IMR-90 (cell line): Measurements from ENCODE around the gene PTPRG. TPM values are rescaled to one million over a fixed set of nuclear protein-coding genes. Genes with fewer than 3 reads are reported as not detected.

Experiments
- ATAC-seq: fragments of 200-7000 bp; cut with Tn5 transposase; 2 replicates; pipeline ENCODE4 v1.9.1; 2020; ENCODE audit warnings: low read depth, mild to moderate bottlenecking, moderate library complexity
- BruUV-seq: library from RNA; stranded (reverse); fragments of 400-500 nt; replicated peaks from 2 replicates; lab custom pipeline; 2021; lab: Mats Ljungman, UMichigan
- CTCF ChIA-PET: fragments of 300-600 bp; formaldehyde crosslinking; extraction: SDS; loops from one replicate; lab custom pipeline; 2021; ENCODE audit warnings: antibody characterized with exemption; lab: Yijun Ruan, JAX
- POLR2A ChIA-PET: fragments of 300-600 bp; sonication (Branson Sonifier 250); formaldehyde crosslinking; loops from one replicate; lab custom pipeline; 2022; ENCODE audit warnings: antibody characterized with exemption; ENCODE audit not compliant: unreplicated experiment; lab: Charles Lee
- DNase-seq: peaks from one replicate; pipeline ENCODE4 v3.0.0; 2013
- H2AFZ ChIP-seq: replicated peaks from 2 replicates; pipeline ENCODE3; 2013; ENCODE audit warnings: low read length, mild to moderate bottlenecking; ENCODE audit not compliant: poor library complexity
- H2AK5ac ChIP-seq: 2 replicates; pipeline ENCODE4 v1.6.1; 2013; ENCODE audit warnings: low read depth, low read length, inconsistent platforms
- H2AK9ac ChIP-seq: replicated peaks from 2 replicates; pipeline ENCODE3; 2013; ENCODE audit warnings: mild to moderate bottlenecking, low read depth, low read length, moderate library complexity; ENCODE audit not compliant: poor library complexity
- H2BK120ac ChIP-seq: 2 replicates; pipeline ENCODE4 v1.6.1; 2013; ENCODE audit warnings: low read depth, low read length, inconsistent platforms
- H2BK15ac ChIP-seq: 3 replicates; pipeline ENCODE4 v1.6.1; 2013; ENCODE audit warnings: low read depth, low read length, inconsistent platforms
- H2BK20ac ChIP-seq: 2 replicates; pipeline ENCODE4 v1.6.1; 2013; ENCODE audit warnings: low read depth, mild to moderate bottlenecking, inconsistent platforms, low read length, moderate library complexity
- H2BK5ac ChIP-seq: 2 replicates; pipeline ENCODE4 v1.6.1; 2013; ENCODE audit warnings: mild to moderate bottlenecking, low read depth, low read length, inconsistent platforms; ENCODE audit not compliant: poor library complexity, severe bottlenecking
- H3K14ac ChIP-seq: replicated peaks from 2 replicates; pipeline ENCODE4 v1.6.1; 2013; ENCODE audit warnings: low read depth, low read length, inconsistent platforms
- H3K18ac ChIP-seq: 2 replicates; pipeline ENCODE4 v1.6.1; 2013; ENCODE audit warnings: low read depth, low read length, control low read depth
- H3K23ac ChIP-seq: 2 replicates; pipeline ENCODE4 v1.6.1; 2013; ENCODE audit warnings: low read depth, low read length, inconsistent platforms
- H3K27ac ChIP-seq: 2 replicates; pipeline ENCODE4 v1.5.1; 2013; ENCODE audit warnings: mild to moderate bottlenecking, control low read depth, low read length; ENCODE audit not compliant: insufficient read depth
- H3K27me3 ChIP-seq: 2 replicates; pipeline ENCODE4 v1.6.1; 2013; ENCODE audit warnings: low read length; ENCODE audit not compliant: control insufficient read depth, insufficient read depth
- H3K36me3 ChIP-seq: 2 replicates; pipeline ENCODE4 v1.6.1; 2013; ENCODE audit warnings: low read length, mixed read lengths; ENCODE audit not compliant: control insufficient read depth, insufficient read depth
- H3K4ac ChIP-seq: 2 replicates; pipeline ENCODE4 v1.6.1; 2013; ENCODE audit warnings: low read depth, low read length, inconsistent platforms
- H3K4me1 ChIP-seq: 2 replicates; pipeline ENCODE4 v1.6.1; 2013; ENCODE audit warnings: low read length, mixed read lengths; ENCODE audit not compliant: control insufficient read depth, insufficient read depth
- H3K4me2 ChIP-seq: 2 replicates; pipeline ENCODE4 v1.6.1; 2013; ENCODE audit warnings: low read depth, mild to moderate bottlenecking, control low read depth, low read length, moderate library complexity
- H3K4me3 ChIP-seq: 2 replicates; pipeline ENCODE4 v1.5.1; 2013; ENCODE audit warnings: low read depth, mild to moderate bottlenecking, control low read depth, low read length, moderate library complexity; ENCODE audit not compliant: insufficient read depth
- H3K56ac ChIP-seq: 2 replicates; pipeline ENCODE4 v1.6.1; 2013; ENCODE audit warnings: low read length, inconsistent platforms; ENCODE audit not compliant: insufficient read depth; ENCODE audit errors: extremely low read depth
- H3K79me1 ChIP-seq, 2 experiments: 2 replicates each; pipeline ENCODE4 v1.6.1; 2013; ENCODE audit warnings: low read length in 2 of 2, inconsistent platforms in 1 of 2, low read depth in 1 of 2
- H3K9ac ChIP-seq: 2 replicates; pipeline ENCODE4 v1.6.1; 2013; ENCODE audit warnings: low read depth, low read length, control low read depth
- H3K9me1 ChIP-seq: 2 replicates; pipeline ENCODE4 v1.6.1; 2013; ENCODE audit warnings: low read length, inconsistent platforms; ENCODE audit not compliant: insufficient read depth
- H3K9me3 ChIP-seq: 2 replicates; pipeline ENCODE4 v1.6.1; 2013; ENCODE audit warnings: low read length; ENCODE audit not compliant: control insufficient read depth, insufficient read depth
- H4K20me1 ChIP-seq: 2 replicates; pipeline ENCODE4 v1.6.1; 2013; ENCODE audit warnings: low read length, inconsistent platforms; ENCODE audit not compliant: insufficient read depth
- H4K5ac ChIP-seq: 2 replicates; pipeline ENCODE4 v1.6.1; 2013; ENCODE audit warnings: mild to moderate bottlenecking, low read depth, low read length, control low read depth
- H4K8ac ChIP-seq, 2 experiments: 2 replicates each; pipeline ENCODE4 v1.6.1; 2013; ENCODE audit warnings: low read depth in 2 of 2, low read length in 2 of 2, control low read depth in 1 of 2, inconsistent platforms in 1 of 2
- H4K91ac ChIP-seq: 2 replicates; pipeline ENCODE4 v1.6.1; 2013; ENCODE audit warnings: low read depth, low read length, inconsistent platforms; ENCODE audit not compliant: insufficient read depth
- BHLHE40 ChIP-seq: fragments of 150-350 bp; IDR thresholded peaks from 2 replicates; pipeline ENCODE4 v1.6.1; 2016; ENCODE audit warnings: mild to moderate bottlenecking, low read depth, low read length
- CEBPB ChIP-seq: IDR thresholded peaks from 2 replicates; pipeline ENCODE4 v1.6.1; 2012; ENCODE audit warnings: low read depth, low read length, improper control_type of control experiment
- FOS ChIP-seq: fragments of 150-350 bp; IDR thresholded peaks from 2 replicates; pipeline ENCODE4 v1.6.1; 2016; ENCODE audit warnings: low read depth, low read length
- MAFK ChIP-seq: IDR thresholded peaks from 2 replicates; pipeline ENCODE4 v1.6.1; 2012; ENCODE audit warnings: low read depth, low read length, improper control_type of control experiment
- NFE2L2 ChIP-seq: fragments of 150-350 bp; IDR thresholded peaks from 2 replicates; pipeline ENCODE4 v1.6.1; 2016; ENCODE audit warnings: low read depth, mild to moderate bottlenecking, low read length
- RAD21 ChIP-seq: IDR thresholded peaks from 2 replicates; pipeline ENCODE4 v1.6.1; 2012; ENCODE audit warnings: low read length, improper control_type of control experiment
- RCOR1 ChIP-seq: IDR thresholded peaks from 2 replicates; pipeline ENCODE4 v1.6.1; 2012; ENCODE audit warnings: mild to moderate bottlenecking, low read length, improper control_type of control experiment; ENCODE audit not compliant: insufficient replicate concordance
- SMC3 ChIP-seq: fragments of 150-350 bp; IDR thresholded peaks from 2 replicates; pipeline ENCODE4 v1.6.1; 2016; ENCODE audit warnings: low read depth, mild to moderate bottlenecking, antibody characterized with exemption, low read length, moderate library complexity
- WGBS, 2 experiments: methylation state at CpG; one replicate each; pipeline versions ENCODE4 v1.1.5 to v1.1.7; 2013; ENCODE audit warnings: missing lambda C conversion rate in 2 of 2; ENCODE audit not compliant: insufficient read length in 1 of 2; ENCODE audit errors: extremely low coverage in 2 of 2; 5-methylcytosine and 5-hydroxymethylcytosine counted together
- dilution Hi-C: fragments of 300-500 bp; cut with HindIII; formaldehyde crosslinking; loops from one replicate; pipeline ENCODE4 v1.14.3; 2018; ENCODE audit warnings: low sequenced_read_pairs; ENCODE audit not compliant: unreplicated experiment
- in situ Hi-C: fragments of 300-500 bp; cut with MboI; formaldehyde crosslinking; loops from 3 replicates; pipeline ENCODE4 v1.14.3; 2019; ENCODE audit warnings: low sequenced_read_pairs, inconsistent platforms, mixed read lengths
- intact Hi-C: fragments of 100-400 bp; cut with micrococcal nuclease; formaldehyde crosslinking; loops from 2 replicates; pipeline ENCODE4 v1.10.0; 2022
- polyA plus RNA-seq, 3 experiments: library from polyadenylated mRNA; depleted of rRNA; stranded (reverse); fragments of >200 nt; gene quantifications; 2 replicates each; pipeline ENCODE4 v1.2.3, GENCODE V29; 2012; ENCODE audit warnings: low replicate concordance in 1 of 3
- total RNA-seq: library from RNA; depleted of rRNA; stranded (reverse); fragments of >200 nt; gene quantifications from 2 replicates; pipeline ENCODE4 v1.2.3, GENCODE V29; 2012
- TF ChIP-seq, protein P1 (sequence below): fragments of 150-350 bp; IDR thresholded peaks from 2 replicates; pipeline ENCODE4 v1.6.1; 2016; ENCODE audit warnings: low read depth, mild to moderate bottlenecking, low read length, moderate library complexity, borderline replicate concordance
- TF ChIP-seq, protein P2 (sequence below): conservative IDR thresholded peaks from 2 replicates; pipeline ENCODE4 v1.5.1; 2012; ENCODE audit warnings: mild to moderate bottlenecking, low read depth, low read length, improper control_type of control experiment
- TF ChIP-seq, protein P3 (sequence below): fragments of 150-350 bp; IDR thresholded peaks from 2 replicates; pipeline ENCODE4 v1.6.1; 2017; ENCODE audit warnings: mild to moderate bottlenecking, antibody characterized with exemption, low read length, low read depth

Gene PTPRG
- total and polyA plus RNA-seq, 2 of the 4 experiments (the other 2 are of a cell fraction): 7.7 to 31.0 TPM

DNA sequence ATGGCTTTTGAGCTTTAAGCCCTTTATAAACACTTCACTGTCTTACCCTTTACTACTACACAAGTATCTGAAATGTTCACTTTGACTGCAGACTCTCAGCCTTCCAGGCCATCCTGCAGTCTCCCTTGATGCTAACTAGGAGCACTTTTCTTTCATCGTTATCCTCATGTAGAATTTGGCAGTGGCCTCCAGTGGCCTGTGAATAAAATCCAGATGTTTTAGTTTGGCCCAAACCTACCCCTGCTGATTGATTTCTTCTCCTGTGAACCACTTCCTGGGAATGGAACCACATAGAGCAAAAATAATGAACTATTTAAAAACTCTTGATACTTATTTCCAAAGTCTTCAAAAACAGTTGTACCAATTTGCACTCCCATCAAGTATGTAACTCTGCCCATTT is 540.1 kb downstream of the PTPRG start:
- H3K23ac ChIP-seq: no peak overlapping the region
- no CpG with 5 or more reads among the region's 1 CpG for WGBS, 2 experiments
- no peaks in the 10 kb centered on the region for H3K27me3 ChIP-seq
- no peak overlapping the region for H4K91ac ChIP-seq
- H2AFZ ChIP-seq: no peak overlapping the region
- dilution Hi-C loops: no loop called here
- no peak overlapping the region for H3K56ac ChIP-seq
- no peaks in the 10 kb centered on the region for H4K20me1 ChIP-seq
- H3K4me2 ChIP-seq: no peak overlapping the region
- H3K9me3 ChIP-seq: no peaks in the 10 kb centered on the region
- ChIA-PET POLR2A (no interaction called here), CTCF (no interaction called here)
- no peak overlapping the region for H3K4ac ChIP-seq
- H3K36me3 ChIP-seq: no peaks in the 10 kb centered on the region
- no peak overlapping the region for H2BK120ac ChIP-seq
- no peak overlapping the region for H2AK9ac ChIP-seq
- H3K4me1 ChIP-seq: peaks cover 1% of the 10 kb centered on the region; the same call in 1 of the 2 replicates
- H4K8ac ChIP-seq: no peak overlapping the region
- H3K27ac ChIP-seq: no peak overlapping the region
- in situ Hi-C loops: no loop called here
- no peak overlapping the region for H2AK5ac ChIP-seq
- no peak overlapping the region for H3K18ac ChIP-seq
- H2BK5ac ChIP-seq: no peak overlapping the region
- BruUV-seq: no TSS peak
- H2BK15ac ChIP-seq: no peak overlapping the region
- intact Hi-C loops: loop anchor here (5.0 kb wide), 1 partner anchor 64 kb away; no protein-coding TSS in a partner anchor
- H3K9me1 ChIP-seq: no peaks in the 10 kb centered on the region
- no peak overlapping the region for H3K9ac ChIP-seq
- H2BK20ac ChIP-seq: no peak overlapping the region
- H4K5ac ChIP-seq: no peak overlapping the region
- ATAC-seq (no peak), DNase-seq (no peak)
- no peak overlapping the region for H3K14ac ChIP-seq
- no peaks in the 10 kb centered on the region; a peak in 1 of 4 replicates for H3K79me1 ChIP-seq
- TF ChIP-seq, protein P1, sequence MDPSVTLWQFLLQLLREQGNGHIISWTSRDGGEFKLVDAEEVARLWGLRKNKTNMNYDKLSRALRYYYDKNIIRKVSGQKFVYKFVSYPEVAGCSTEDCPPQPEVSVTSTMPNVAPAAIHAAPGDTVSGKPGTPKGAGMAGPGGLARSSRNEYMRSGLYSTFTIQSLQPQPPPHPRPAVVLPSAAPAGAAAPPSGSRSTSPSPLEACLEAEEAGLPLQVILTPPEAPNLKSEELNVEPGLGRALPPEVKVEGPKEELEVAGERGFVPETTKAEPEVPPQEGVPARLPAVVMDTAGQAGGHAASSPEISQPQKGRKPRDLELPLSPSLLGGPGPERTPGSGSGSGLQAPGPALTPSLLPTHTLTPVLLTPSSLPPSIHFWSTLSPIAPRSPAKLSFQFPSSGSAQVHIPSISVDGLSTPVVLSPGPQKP: no peak
- no peak for TF ChIP-seq SMC3
- TF ChIP-seq, protein P2, sequence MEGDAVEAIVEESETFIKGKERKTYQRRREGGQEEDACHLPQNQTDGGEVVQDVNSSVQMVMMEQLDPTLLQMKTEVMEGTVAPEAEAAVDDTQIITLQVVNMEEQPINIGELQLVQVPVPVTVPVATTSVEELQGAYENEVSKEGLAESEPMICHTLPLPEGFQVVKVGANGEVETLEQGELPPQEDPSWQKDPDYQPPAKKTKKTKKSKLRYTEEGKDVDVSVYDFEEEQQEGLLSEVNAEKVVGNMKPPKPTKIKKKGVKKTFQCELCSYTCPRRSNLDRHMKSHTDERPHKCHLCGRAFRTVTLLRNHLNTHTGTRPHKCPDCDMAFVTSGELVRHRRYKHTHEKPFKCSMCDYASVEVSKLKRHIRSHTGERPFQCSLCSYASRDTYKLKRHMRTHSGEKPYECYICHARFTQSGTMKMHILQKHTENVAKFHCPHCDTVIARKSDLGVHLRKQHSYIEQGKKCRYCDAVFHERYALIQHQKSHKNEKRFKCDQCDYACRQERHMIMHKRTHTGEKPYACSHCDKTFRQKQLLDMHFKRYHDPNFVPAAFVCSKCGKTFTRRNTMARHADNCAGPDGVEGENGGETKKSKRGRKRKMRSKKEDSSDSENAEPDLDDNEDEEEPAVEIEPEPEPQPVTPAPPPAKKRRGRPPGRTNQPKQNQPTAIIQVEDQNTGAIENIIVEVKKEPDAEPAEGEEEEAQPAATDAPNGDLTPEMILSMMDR: no peak
- no peak for TF ChIP-seq CEBPB
- no peak for TF ChIP-seq FOS
- TF ChIP-seq MAFK: no peak
- no peak for TF ChIP-seq NFE2L2
- TF ChIP-seq BHLHE40: no peak
- TF ChIP-seq, protein P3, sequence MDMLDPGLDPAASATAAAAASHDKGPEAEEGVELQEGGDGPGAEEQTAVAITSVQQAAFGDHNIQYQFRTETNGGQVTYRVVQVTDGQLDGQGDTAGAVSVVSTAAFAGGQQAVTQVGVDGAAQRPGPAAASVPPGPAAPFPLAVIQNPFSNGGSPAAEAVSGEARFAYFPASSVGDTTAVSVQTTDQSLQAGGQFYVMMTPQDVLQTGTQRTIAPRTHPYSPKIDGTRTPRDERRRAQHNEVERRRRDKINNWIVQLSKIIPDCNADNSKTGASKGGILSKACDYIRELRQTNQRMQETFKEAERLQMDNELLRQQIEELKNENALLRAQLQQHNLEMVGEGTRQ: no peak
- TF ChIP-seq RAD21: no peak
- TF ChIP-seq RCOR1: no peak
- H3K4me3 ChIP-seq: no peak overlapping the region
